Ishikawa (cell line): ENCODE measurements around the gene MACROD2.

ENCODE experiments used
- CEBPB ChIP-seq: IDR thresholded peaks from 2 replicates; pipeline ENCODE4 v1.6.1; 2012
- CREB1 ChIP-seq: IDR thresholded peaks from 2 replicates; pipeline ENCODE4 v1.6.1; 2012; ENCODE audit warnings: low read depth
- EGR1 ChIP-seq: IDR thresholded peaks from 2 replicates; pipeline ENCODE4 v1.6.1; 2012
- EP300 ChIP-seq: IDR thresholded peaks from 2 replicates; pipeline ENCODE4 v1.6.1; 2012; ENCODE audit warnings: borderline replicate concordance
- FOXM1 ChIP-seq: IDR thresholded peaks from 2 replicates; pipeline ENCODE4 v1.6.1; 2012; ENCODE audit warnings: low read depth, borderline replicate concordance
- NFIC ChIP-seq: IDR thresholded peaks from 2 replicates; pipeline ENCODE4 v1.6.1; 2012
- RAD21 ChIP-seq: IDR thresholded peaks from 2 replicates; pipeline ENCODE4 v1.6.1; 2012; ENCODE audit warnings: low read depth
- TAF1 ChIP-seq: IDR thresholded peaks from 2 replicates; pipeline ENCODE4 v1.6.1; 2012; ENCODE audit warnings: low read depth, mild to moderate bottlenecking
- TCF12 ChIP-seq: IDR thresholded peaks from 2 replicates; pipeline ENCODE4 v1.6.1; 2012; ENCODE audit warnings: low read depth
- TEAD4 ChIP-seq: IDR thresholded peaks from 2 replicates; pipeline ENCODE4 v1.6.1; 2012
- YY1 ChIP-seq: IDR thresholded peaks from 2 replicates; pipeline ENCODE4 v1.6.1; 2012; ENCODE audit warnings: low read depth
- ZBTB7A ChIP-seq: IDR thresholded peaks from 2 replicates; pipeline ENCODE4 v1.6.1; 2012; ENCODE audit warnings: low read depth
- TF ChIP-seq, protein P1 (sequence below): IDR thresholded peaks from 2 replicates; pipeline ENCODE4 v1.6.1; 2012; ENCODE audit warnings: low read depth, mild to moderate bottlenecking
- TF ChIP-seq, protein P2 (sequence below): IDR thresholded peaks from 2 replicates; pipeline ENCODE4 v1.6.1; 2012
- TF ChIP-seq, protein P3 (sequence below): IDR thresholded peaks from 2 replicates; pipeline ENCODE4 v1.6.1; 2012

MACROD2 gene

DNA sequence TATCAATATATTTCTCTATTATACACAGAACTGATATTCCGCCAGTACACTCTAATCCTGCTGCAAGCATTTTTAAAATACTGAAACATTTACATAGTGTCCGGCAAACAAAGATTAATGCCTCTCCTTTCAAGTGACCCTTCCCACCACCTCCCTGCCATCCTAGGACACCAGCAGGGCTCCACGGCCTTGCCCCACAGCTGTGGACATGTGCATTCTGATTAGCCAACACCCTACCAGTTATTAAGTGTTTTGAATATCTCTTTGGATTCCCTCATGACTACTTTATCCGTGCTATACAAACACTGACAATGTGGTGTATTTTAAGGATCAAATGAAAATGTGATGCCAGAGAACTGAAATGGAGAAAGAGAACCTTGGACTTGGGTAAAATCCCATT lies 1962.8 kb downstream of the MACROD2 start:
- no peak for TF ChIP-seq TEAD4
- TF ChIP-seq FOXM1 = no peak
- TF ChIP-seq, protein P1, sequence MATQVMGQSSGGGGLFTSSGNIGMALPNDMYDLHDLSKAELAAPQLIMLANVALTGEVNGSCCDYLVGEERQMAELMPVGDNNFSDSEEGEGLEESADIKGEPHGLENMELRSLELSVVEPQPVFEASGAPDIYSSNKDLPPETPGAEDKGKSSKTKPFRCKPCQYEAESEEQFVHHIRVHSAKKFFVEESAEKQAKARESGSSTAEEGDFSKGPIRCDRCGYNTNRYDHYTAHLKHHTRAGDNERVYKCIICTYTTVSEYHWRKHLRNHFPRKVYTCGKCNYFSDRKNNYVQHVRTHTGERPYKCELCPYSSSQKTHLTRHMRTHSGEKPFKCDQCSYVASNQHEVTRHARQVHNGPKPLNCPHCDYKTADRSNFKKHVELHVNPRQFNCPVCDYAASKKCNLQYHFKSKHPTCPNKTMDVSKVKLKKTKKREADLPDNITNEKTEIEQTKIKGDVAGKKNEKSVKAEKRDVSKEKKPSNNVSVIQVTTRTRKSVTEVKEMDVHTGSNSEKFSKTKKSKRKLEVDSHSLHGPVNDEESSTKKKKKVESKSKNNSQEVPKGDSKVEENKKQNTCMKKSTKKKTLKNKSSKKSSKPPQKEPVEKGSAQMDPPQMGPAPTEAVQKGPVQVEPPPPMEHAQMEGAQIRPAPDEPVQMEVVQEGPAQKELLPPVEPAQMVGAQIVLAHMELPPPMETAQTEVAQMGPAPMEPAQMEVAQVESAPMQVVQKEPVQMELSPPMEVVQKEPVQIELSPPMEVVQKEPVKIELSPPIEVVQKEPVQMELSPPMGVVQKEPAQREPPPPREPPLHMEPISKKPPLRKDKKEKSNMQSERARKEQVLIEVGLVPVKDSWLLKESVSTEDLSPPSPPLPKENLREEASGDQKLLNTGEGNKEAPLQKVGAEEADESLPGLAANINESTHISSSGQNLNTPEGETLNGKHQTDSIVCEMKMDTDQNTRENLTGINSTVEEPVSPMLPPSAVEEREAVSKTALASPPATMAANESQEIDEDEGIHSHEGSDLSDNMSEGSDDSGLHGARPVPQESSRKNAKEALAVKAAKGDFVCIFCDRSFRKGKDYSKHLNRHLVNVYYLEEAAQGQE = no peak
- no peak for TF ChIP-seq TAF1
- no peak for TF ChIP-seq ZBTB7A
- no peak for TF ChIP-seq CREB1
- TF ChIP-seq CEBPB = no peak
- no peak for TF ChIP-seq YY1
- no peak for TF ChIP-seq EP300
- no peak for TF ChIP-seq RAD21
- TF ChIP-seq EGR1 = no peak
- TF ChIP-seq, protein P2, sequence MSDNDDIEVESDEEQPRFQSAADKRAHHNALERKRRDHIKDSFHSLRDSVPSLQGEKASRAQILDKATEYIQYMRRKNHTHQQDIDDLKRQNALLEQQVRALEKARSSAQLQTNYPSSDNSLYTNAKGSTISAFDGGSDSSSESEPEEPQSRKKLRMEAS = no peak
- TF ChIP-seq TCF12 = no peak
- no peak for TF ChIP-seq NFIC
- TF ChIP-seq, protein P3, sequence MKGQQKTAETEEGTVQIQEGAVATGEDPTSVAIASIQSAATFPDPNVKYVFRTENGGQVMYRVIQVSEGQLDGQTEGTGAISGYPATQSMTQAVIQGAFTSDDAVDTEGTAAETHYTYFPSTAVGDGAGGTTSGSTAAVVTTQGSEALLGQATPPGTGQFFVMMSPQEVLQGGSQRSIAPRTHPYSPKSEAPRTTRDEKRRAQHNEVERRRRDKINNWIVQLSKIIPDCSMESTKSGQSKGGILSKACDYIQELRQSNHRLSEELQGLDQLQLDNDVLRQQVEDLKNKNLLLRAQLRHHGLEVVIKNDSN = no peak

DNA sequence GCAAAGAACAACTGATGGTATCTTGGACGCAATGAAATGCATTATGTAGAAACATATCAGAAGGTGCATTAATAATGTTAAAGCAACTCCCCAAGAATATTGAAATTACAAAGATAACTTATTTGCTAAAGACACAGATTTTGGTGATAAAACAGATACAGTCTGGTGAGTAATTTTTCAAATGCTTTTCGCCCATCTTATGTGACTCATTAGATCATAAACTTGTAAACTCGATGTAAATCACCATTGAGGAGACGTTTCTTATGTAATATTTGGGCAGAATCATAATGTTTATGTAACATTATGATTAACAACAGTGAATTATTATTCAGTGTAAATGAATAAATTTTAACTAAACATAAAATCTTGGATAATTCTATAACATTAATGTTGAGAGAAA lies 1969.8 kb downstream of the MACROD2 start:
- TF ChIP-seq ZBTB7A = no peak
- TF ChIP-seq CREB1 = no peak
- TF ChIP-seq, protein P2 = no peak
- no peak for TF ChIP-seq FOXM1
- TF ChIP-seq TEAD4 = no peak
- TF ChIP-seq, protein P1 = no peak
- no peak for TF ChIP-seq TCF12

DNA sequence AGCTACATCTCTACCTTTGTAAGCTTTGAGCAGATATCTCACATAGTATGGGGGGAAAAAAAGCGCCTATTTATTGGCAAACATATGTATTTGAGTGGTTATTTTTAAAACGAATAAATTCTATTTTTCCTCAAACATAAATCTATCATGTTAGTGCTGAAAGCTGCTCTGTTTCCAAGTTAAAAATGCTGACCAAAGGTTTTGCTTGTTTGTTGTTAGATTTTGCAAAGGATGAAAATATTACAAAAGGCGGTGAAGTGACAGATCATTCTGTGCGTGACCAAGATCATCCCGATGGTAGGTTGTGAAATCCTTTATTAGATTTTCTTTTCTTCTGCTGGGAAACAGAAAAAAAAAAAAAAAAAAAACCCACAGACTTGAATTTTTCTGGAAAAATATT lies 1972.0 kb downstream of the MACROD2 start:
- TF ChIP-seq TAF1 (no peak), EGR1 (no peak), EP300 (no peak)

DNA sequence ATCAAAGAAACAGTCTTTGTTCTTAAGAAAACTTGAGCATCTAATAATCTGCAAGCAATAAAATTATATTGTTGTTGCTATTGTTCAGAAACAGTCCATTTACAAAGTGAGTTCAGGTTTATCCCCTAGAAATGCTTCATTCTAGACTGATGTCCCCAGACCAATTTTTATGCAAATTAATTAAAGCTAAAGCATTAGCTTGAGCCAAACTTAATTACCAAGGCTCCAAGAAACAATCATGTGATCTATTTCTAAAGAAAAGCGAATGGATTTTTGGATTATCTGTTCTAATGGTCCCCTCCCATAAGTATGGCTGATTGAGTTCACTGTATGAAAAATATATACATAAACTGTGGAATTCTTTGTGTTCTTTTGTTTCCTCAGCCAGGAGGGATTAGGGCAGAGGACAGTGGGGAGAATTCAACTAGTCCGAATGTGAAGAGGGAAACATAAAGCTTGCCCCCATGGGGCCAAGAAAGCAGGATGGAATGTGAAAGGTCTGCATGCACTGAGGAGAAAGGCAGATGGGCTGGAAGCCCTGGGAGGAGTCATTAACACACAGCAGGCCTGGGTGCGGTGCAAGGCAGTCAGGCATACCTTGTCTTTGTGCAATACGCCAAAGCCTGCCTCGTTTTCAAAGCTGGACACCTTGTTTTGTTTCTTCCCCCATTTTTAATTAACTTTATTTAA lies 1980.9 kb downstream of the MACROD2 start:
- TF ChIP-seq TCF12 = no peak
- no peak for TF ChIP-seq YY1
- TF ChIP-seq ZBTB7A = no peak
- TF ChIP-seq TEAD4 = no peak
- no peak for TF ChIP-seq CREB1
- TF ChIP-seq, protein P2 = no peak
- TF ChIP-seq TAF1 = no peak

DNA sequence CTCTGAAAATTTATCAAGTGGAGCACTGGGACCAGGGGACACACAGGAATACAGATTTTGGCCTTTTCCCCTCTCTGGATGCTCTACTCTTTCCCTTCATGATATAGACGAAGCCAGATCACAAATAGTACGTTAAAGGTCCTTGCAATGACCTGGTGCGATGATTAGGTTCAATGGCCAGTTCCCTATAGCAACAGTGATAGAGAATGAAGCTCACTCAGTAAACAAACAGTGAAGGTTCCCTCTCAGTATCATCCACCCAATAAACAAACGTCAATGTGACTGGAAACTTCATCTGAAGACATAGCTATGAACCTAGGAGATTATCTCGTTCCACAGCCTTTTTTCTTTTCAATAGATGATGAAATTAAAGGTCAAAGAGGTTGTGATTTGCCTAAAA lies 1981.7 kb downstream of the MACROD2 start:
- TF ChIP-seq CEBPB (no peak), CREB1 (no peak), FOXM1 (no peak), YY1 (no peak), TAF1 (no peak), RAD21 (no peak), NFIC (no peak)

DNA sequence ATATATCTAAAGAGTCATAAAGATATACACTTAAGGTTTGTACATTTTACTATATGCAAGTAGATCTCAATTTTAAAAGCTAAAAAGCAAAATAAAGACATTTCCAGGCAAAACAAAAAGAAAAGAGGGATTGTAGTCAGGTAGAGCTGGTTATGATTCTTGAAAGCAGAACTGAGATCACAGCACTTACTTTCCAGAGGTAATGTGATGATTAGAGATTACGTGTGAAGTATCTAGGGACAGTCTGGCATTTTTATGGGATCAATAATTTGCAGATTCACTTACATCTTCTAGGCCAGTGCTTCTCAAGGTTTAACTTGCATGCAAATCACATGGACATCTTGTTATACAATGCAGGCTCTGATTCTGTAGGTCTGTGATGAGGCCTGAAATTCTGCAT lies 1982.4 kb downstream of the MACROD2 start:
- TF ChIP-seq RAD21 (no peak), TEAD4 (no peak), CREB1 (no peak), TCF12 (no peak), NFIC (no peak), CEBPB (no peak)
- TF ChIP-seq, protein P3 = no peak
- TF ChIP-seq, protein P1 = no peak
